GM18498 (cell line): ENCODE measurements around the gene CRYAA.
"Not testable (repeated sequence)": the region's sequence is repeated elsewhere in the genome, so short reads cannot be mapped to it uniquely, and the experiment has no call there.

Source experiments
- ATAC-seq: cut with Tn5 transposase; IDR thresholded peaks from one replicate; pipeline ENCODE4 v1.9.1; 2021; ENCODE audit warnings: mild to moderate bottlenecking, moderate library complexity; ENCODE audit not compliant: unreplicated experiment

Gene CRYAA

GRCh38 chr21:43177043-43177906, 8.5 kb downstream of the CRYAA start:
- peak; percentile 56 for ATAC-seq

GRCh38 chr21:43178175-43178826, 9.5 kb downstream of the CRYAA start:
- ATAC-seq: not testable (repeated sequence)

DNA sequence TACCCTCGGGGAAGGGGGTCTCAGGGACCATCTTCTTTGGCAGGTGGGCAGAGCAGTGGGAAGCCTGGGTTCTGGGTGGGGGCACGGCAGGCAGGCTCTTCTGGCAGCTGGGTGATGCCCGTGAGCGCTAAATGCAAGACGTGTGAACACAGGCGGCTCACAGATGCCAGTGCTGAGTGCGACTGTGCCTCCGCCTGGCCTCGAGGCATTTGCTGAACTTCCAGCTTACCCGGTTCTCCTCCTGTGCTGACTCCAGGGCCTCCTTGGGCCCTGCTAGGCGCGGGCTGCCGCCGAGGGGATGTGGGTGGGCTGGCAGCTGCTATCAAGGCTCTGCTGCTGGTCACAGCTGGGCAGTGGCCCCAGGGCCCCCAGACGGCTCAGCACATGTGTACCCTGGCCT, 12.2 kb downstream of the CRYAA start:
- not testable (repeated sequence) for ATAC-seq

- not testable (repeated sequence) for ATAC-seq
Measured at GRCh38 chr21:43187268-43187667, 18.5 kb downstream of the CRYAA start.

- no peak for ATAC-seq
Measured at GRCh38 chr21:43187715-43188114, 18.9 kb downstream of the CRYAA start.

GRCh38 chr21:43188181-43188580, 19.4 kb downstream of the CRYAA start:
- no peak for ATAC-seq

GRCh38 chr21:43188592-43189210, 19.9 kb downstream of the CRYAA start:
- no peak for ATAC-seq

- ATAC-seq: no peak
Measured at GRCh38 chr21:43189936-43190335, 21.1 kb downstream of the CRYAA start.

- no peak for ATAC-seq
Measured at GRCh38 chr21:43190544-43190943, 21.7 kb downstream of the CRYAA start.

DNA sequence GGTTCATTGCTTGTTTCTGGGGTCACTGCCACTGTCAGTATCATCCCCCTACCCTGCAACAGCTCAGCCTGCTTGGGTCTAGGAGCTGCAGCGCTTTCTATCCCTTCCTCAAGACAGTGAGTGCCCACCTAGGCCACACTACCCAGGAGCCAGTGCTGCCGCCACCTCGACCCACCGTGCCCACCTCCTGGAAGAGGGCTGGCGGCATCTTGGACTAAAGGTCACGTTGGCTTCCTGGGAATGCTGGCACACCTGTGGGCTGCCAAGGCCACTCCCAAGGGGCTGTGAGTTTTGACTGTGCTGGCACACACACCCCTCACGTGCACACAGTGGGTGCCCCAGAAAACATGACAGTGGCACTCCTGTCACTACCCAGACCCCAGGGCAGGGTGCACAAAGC, 22.1 kb downstream of the CRYAA start:
- no peak for ATAC-seq

GRCh38 chr21:43191521-43191920, 22.7 kb downstream of the CRYAA start:
- ATAC-seq: no peak

DNA sequence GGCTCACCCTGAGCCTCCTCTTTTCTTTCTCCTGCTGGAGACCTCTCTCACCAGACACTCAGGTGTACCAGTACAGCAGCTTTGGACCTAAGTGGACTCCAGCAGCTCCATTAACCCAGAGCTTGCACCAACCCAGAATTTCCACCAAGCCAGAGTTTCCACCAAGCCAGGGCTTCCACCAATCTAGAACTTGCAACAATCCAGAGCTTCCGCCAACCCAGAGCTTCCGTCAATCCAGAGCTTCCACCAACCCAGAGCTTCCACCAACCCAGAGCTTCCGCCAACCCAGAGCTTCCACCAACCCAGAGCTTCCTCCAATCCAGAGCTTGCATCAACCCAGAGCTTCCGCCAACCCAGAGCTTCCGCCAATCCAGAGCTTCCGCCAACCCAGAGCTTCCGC, 23.2 kb downstream of the CRYAA start:
- no peak for ATAC-seq

DNA sequence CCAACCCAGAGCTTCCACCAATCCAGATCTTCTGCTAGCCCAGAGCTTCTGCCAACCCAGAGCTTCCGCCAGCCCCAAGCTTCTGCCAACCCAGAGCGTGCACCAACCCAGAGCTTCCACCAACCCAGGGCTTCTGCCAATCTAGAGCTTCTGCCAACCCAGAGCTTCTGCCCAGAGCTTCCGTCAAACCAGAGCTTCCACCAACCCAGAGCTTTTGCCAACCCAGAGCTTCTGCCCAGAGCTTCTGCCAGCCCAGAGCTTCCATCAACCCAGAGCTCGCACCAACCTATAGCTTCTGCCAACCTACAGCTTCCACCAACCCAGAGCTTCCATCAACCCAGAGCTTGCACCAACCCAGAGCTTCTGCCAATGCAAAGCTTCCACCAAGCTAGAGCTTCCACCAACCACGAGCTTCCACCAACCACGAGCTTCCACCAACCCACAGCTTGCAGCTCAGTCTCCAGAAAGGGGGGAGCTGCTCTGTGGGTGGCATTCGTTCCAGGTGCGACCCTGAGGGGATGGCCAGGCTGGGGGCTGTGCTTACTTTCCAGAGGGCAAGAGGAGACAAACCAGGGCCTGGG, 23.8 kb downstream of the CRYAA start:
- no peak for ATAC-seq

GRCh38 chr21:43193088-43193650, 24.4 kb downstream of the CRYAA start:
- no peak for ATAC-seq

- no peak for ATAC-seq
Measured at GRCh38 chr21:43193651-43194302, 25.0 kb downstream of the CRYAA start.

DNA sequence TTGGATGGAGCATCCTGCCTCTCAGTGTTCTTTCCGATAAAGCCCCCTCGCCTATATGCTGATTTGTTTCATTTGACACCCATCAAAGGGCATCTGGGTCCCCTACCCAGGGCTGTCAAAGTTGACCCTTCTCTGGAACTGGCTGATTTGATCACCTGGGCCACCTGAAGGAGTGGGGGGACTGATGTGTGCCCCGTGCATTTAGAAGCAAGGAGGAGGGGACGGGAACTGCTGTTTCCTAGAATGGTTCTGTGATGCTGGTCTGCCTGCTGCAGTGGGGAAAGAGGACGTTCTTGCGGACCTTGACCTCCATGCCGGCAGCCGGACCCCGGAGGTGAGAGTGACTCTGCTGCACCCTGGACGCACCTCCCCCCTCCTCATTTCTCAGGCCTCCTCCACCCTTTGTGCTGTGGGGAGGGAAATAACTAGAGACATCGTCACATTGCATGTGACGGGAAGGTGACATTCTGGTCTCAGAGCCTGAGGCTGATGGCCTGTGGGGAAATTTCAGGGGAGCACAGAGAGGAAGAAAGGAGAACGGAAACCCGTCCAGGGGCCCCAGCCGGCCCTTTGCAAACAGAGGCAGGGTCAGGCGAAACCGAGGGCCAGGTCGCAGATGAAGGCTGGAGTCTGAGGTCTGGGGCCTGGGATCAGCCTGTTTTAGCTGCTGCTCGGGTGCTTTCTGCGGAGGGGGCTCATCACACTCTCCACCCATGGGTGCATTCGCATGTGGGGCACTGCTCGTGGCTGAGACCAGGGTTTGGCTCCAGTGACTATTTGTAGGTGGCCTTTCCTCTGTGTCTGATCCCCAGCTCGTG, 25.7 kb downstream of the CRYAA start:
- no peak for ATAC-seq

DNA sequence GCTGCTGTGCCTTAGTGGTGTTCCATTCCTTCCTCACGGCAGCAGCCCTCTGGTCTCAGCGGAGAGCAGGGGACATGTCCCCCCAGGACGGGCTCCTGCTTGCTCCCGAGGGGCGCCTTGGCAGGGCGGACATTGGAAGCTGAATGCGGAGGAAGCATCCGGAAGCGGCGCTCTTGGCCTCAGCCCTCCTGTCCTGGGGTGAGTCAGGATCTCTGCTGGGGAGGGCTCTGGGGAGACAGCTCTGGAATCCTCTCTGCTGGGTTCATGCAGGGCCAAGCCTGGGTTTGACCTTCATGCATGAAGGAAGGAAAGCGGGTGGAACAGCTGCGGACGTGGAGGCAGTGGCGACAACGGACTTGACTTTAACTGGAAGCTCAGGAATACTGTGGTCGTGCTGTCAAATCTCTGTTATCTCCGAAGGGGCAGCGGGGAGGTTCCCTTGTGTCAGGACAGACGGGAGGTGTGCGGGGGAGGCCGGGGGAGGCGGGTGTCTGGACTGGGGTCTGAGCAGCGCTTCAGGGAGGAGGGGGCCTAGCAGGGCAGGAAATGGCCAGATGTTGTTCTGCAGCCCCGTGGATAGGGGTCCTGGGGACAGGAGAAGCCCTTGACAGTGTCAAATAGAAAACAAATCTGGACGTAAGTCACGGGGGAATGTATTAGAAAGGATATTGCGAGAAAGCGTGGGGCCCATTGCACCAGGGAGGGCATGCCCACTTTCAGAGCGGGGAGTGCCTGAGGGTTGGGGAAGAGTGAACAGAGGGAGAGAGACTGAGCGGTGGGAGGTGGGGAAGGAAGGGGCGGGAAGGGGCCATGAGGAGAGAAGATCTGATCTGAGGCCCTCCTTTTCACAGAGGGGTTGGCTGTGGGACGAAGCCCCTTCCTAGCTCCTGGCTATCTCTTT, 26.6 kb downstream of the CRYAA start:
- no peak for ATAC-seq

- no peak for ATAC-seq
Measured at GRCh38 chr21:43196826-43197225, 28.0 kb downstream of the CRYAA start.

GRCh38 chr21:43198376-43198775, 29.6 kb downstream of the CRYAA start:
- ATAC-seq: no peak
